Ammon's horn (tissue), 1 donor: ENCODE measurements around the gene SLC18B1.

Experiments
- DNase-seq: peaks from one replicate; pipeline ENCODE4 v3.0.0-alpha.2; 2016; ENCODE audit warnings: low spot score

Gene SLC18B1

DNA sequence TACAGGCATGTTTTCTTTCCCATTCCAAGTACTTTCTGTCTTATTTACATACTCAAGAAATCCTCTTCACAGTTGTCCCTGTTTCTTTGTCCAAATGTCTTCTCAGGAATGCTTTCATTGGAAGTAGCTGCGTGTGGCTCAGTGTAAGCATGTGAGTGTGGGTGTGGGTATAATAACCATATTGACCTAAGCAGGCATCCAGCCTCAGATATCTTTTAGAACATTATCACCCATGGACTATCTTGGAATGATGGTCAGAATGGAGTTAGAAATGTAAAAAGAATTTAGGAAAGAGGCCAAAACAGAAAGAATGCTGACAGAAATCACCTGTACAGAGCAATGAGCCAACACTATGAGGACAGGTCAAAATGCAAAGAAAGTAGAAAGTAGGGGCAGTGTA lies 57.2 kb downstream of the SLC18B1 start:
- no peak for DNase-seq

DNA sequence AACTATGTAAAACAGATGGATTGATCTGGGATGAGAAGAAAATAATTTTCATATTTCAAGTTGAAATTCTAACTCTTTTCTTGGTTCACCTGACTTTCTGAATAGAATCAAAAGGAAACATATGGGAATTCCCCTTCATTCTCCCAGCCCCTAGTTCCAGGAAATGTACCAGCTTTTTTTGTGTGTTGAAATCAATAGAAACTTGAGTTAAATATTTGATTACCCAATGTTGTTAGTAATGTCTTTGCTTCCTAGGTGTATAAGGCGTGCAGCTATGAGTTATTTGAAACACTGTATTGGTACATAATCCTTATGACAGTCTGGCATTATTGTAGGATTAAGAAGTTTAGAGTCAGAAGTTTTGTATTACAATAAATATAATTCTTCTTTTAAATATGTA lies 62.2 kb downstream of the SLC18B1 start:
- DNase-seq, result no peak

DNA sequence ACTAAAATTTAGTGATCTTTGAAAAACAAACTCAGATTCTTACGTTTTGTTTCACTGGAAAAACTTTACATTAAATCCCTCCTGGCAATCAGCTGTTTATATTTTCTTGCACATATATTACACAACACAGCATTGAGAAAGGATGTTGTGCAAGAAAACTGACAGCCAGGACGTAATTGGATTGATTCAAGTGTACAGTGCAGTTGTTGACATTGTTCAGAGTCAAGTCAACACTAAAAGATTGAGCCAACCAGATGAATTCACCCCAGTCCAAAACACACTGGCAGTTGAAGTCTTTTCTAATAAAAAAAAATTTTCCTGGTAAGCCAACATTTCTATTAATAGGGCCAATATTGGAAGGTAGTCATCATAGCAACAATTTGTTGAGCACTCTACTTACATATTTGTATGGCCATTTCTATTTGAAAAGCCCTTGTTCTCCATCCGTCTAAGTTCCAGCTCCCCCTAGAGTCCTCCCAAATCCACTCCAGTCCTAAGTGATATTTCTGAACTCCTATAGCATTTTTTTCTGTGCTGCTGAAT lies 63.7 kb downstream of the SLC18B1 start:
- no peak for DNase-seq

DNA sequence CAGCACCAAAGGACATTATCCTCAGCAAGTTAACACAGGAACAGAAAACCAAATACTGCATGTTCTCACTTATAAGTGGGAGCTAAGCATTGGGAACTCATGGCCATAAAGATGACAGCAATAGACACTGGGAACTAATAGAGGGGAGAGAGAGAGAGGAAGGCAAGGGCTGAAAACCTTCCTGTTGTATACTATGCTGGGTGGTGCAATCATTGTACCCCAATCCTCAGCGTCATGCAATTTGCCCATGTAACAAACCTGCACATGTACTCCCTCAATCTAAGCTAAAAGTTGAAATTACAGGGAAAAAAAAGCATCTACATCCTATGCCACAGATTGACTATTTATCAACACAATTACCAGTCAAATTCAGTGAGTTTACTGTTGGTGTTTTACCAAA lies 64.6 kb downstream of the SLC18B1 start:
- no peak for DNase-seq

DNA sequence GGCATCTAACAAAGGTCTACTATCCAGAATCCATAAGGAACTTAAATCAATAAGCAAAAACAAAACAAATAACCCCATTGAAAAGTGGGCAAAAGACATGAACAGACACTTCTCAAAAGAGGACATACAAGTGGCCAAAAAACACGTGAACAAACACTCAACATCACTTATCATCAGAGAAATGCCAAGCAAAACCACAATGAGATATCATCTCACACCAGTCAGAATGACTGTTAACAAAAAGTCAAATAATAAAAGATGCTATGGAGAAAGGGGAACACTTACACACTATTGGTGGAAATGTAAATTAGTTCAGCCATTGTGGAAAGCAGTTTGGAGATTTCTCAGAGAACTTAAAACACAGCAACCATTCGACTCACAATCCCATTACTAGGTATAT lies 65.2 kb downstream of the SLC18B1 start:
- no peak for DNase-seq

DNA sequence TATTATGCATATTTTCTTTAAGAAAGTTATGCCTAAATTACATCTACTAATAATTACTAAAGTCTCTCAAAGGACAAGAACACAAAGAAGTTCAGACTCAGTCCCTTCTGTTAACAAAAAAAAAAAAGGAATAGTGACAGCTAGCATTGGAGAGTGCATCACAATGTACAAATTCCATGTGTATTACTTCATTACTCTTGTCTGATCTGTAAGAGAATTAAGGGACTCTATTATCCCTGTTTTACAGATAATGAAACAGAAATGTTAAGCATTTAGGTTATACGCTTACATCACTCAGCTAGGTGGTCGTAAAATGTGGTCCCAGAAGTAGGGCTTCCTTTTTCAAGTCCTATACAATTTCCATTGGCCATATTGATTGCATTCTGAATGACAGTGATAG lies 67.4 kb downstream of the SLC18B1 start:
- no peak for DNase-seq

DNA sequence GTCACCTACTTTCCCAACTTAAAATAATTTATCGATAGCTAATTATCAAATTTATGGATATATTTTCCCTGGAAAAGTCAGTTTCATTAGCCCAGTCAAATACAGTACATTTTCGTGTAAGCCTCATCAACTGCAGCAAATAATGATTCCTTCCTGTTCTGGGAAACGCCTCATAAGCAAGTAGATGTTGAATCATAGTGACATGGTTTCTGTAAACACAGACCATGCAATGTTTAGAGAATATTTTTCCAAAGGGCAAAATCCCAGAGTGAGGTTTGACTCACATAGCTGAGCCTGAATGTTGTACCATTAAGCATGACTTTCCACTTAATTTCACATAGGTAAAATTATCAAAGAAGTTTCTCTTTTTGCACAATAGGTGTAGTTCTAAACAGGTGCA lies 67.9 kb downstream of the SLC18B1 start:
- no peak for DNase-seq

DNA sequence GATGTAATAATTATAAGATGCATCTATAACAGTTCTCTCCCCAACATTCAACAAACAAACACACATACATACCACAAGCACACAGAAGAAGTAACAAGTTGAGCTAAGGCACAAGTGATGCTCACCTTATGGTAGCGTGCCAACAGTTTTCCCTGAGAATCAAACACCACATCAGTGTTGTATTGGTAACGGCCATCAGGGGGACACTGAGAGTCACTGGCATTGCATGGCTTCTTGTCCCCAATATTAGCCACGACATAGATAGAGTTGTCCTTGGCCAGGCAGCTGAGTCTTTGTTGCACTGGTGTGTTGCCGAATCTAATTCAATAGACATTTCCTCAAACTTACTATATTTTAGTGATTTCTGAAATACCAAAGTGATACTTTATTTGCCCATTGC lies 69.8 kb downstream of the SLC18B1 start:
- no peak for DNase-seq

DNA sequence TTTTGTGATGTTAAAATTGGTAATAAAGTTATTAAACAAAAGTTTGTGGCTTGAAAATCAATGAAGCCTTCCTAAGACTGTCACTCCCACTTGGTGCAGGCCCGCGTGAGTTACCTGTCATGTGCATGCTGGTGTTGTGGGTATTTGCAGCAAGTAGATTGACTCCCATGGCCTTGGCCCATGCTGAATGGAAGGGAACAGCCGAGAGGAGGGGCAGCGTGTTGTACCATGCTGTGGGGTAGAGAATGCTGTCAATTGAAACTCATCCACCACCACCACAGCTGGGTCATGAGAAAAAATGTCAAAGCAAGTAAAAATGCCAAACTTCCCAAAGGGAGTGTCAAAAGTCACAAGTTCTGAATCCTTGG lies 71.8 kb downstream of the SLC18B1 start:
- DNase-seq, result no peak

DNA sequence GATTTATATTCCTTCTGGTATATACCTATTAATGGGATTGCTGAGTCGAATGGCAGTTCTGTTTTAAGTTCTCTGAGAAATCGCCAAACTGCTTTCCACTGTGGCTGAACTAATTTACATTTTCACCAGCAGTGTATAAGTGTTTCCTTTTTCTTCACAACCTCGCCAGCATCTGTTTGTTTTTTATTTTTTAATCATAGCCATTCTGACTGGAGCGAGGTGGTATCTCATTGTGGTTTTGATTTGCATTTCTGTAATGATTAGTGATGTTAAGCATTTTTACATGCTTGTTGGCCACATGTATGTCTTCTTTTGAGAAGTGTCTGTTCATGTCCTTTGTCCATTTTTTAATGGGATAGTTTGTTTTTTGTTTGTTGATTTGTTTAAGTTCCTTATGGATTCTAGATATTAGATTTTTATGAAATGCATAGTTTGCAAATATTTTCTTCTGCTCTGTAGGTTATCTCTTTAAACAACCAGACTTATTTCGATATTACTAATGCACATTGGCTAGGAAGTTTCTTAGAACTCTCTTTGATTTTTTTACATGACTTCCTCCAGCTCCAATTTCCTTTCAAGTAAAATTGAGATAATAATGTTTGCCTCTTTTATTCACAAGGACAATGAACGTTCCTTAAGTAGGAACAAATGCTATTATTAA lies 72.4 kb downstream of the SLC18B1 start:
- DNase-seq, result no peak

DNA sequence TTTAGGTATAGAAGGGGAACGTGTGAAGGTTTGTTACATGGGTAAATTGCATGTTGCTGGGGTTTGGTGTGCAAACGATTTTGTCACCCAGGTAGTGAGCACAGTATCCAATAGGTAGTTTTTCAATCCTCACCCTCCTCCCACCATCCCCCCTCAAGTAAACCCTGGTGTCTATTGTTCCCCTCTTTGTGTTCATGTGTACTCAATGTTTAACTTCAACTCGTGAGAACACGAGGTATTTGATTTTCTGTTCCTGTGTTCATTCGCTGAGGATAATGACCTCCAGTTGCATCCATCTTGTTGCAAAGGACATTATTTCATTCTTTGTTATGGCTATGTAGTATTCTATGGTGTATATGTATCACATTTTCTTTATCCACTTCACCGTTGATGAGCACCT lies 73.0 kb downstream of the SLC18B1 start:
- DNase-seq, result no peak

DNA sequence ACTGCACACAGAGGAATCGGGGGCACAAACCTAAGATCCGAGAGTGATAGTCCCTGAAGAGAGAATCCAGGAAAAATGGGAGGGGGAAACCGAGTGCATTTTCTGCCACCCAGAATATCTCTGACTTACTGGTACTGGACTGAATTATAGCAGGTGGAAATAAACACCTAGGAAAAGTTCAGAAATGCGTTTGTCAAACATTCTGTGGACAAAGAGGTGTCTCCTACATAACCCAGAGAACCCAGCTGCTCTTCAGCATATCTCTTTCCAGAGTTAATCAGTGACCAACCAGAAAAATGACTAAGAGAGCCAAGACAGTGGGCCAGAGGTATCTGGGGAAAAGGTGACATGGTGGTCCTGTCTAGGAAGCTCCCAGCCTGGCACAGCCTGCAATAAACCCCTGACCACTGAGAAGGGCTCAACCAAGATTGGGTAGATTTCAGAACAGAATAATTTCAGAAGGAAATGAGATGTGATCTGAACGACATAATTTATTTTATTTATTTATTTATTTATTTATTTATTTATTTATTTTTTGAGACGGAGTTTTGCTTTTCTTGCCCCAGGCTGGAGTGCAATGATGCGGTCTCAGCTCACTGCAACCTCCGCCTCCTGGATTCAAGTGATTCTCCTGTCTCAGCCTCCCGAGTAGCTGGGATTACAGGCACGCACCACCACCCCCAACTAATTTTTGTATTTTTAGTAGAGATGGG lies 78.5 kb downstream of the SLC18B1 start:
- no peak for DNase-seq
